Activated CD8-positive, alpha-beta memory T cell treated with anti-CD3 and anti-CD28 coated beads for 4 hours (primary cell): ENCODE data around the gene CRYM.
"Not testable (repeated sequence)": the region's sequence is repeated elsewhere in the genome, so short reads cannot be mapped to it uniquely, and the experiment has no call there.

ENCODE experiments used
- DNase-seq, 2 donors: peaks; one replicate each; pipeline ENCODE4 v3.0.0-alpha.2; 2020; ENCODE audit warnings: low read depth in 2 of 2

The CRYM gene

DNA sequence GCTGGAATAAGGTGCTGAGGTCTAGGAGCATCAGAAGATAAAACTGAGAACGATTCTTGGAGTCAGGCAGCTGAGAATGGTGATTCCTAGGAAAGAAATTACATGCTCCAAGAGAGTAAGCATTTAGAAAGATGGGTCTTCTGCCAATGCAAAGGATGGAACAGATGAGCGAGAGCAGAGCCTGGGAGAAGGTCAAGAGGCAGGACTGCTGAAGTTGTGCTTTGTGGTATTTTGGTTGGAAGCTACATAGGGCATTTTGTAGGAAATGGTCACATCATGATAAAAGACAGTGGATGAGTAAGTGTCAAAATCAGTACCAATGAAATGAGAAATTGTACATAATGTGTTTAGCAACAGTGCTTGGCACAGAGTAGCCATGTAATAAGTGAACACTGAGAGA lies 1.4 kb upstream of the CRYM start:
- DNase-seq: no peak

DNA sequence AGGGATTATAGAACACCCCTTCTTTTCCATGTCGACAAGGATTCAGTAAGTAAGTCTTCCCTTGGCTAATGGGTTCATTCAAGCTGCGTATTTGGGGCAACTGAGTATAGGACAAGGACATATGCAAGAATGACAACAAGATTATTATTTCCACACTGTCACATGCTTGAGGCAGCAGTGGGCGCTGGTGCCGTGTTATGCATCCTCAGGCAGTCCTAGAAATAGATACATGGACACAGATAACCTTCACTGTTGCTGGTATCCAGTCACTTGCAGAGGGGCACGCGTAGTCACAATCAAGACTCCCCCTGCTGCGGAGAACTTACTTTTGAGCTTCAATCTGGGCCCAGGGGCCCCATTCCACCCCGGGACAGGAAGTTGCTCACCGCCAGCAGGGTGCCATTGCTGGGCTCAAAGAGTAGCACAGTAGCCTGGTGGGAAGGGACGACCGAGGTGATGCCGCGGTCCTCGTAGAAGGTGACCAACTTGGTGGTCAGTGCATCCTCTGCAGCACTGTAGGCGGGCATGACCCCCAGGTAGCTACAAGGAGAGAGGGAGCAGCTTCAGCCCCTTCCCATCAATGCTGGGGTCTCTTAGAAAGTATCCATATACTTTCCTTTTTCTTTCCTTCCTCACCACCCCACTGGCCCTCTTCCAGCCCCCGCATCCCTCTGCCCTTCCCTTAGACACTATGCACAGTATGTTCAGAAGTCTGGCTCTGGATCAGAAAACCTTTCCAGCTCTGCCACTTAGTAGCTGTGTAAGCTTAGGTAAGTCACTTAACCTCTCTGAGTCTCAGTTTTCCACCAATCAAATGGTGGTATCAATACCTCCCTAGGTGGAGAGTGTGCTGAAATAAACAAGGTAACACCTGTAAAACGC lies 804 bp downstream of the CRYM start:
- DNase-seq: no peak

DNA sequence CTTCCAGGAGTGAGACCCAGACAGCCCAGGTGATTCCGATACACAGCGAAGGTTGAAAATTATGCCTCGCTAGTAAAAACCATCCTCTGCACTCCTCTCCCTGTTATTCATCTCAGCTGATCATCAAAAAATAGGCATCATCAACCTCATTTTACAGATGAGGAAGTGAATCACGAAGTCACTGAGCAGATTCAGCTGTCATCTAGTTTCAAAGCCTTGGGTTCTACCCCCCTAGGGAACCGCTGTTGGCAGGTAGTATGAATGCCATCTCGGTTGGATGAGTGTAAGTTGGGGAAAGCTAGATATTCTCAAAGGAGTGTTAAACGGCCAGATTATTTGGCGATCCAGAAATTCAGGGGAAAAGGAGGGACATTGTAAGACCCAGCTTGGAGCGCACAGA lies 2.0 kb downstream of the CRYM start:
- no peak for DNase-seq

DNA sequence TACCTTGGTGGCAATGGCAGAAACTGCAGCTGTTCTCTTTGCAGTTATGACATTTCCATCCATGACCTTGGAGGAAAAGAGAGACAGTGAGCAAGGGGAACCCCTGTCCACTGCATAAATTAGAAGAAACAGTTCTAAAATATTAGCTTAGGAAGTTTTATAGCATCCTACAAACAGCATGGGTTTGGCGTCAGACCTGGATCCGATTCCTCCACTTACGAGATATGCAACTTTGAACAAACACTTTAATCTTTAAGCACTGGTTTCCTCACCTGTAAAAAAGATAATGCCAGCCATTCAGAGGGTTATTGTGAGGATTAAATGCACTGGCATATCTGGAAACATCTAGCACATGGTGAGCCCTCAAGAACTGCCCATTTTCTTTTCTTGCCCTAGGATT lies 2.6 kb downstream of the CRYM start:
- no peak for DNase-seq

DNA sequence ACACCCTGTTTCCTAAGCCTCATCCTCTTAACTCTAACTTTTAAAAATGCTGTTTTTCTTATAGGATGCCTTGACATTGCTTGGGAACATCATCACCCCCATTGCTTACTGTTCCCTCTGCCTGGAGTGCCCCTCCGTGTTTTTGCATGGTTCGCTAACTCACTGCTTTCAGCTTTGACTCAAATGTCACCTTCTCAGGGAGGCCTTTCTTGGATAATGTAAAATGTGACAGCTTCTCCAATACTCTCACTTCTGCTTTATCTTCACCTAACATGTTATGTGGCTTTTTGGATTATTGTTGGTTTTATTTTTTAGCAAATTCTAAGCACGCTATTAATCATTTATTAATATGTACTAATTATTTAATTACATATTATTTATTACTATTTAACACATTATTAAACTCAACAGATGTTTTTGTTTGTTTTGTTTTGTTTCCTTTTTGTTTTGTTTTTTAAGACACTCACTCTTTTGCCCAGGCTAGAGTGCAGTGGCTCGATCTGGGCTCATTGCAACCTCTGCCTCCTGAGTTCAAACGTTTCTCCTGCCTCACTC lies 3.8 kb downstream of the CRYM start:
- DNase-seq: no peak

DNA sequence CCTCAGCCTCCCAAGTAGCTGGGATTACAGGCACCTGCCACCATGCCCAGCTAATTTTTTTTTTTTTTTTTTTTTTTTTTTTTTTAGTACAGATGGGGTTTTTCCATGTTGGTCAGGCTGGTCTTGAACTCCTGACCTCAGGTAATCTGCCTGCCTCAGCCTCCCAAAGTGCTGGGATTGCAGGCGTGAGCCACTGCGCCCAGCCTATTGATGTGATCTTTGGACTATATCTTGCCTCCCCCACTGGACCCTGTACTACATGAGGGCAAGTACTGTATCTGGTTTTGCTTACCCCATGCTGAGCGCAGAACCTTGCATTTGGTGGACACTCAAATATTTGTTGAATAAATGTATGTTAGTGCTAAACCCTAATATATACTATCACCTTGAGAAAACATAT lies 5.3 kb downstream of the CRYM start:
- DNase-seq: not testable (repeated sequence)

DNA sequence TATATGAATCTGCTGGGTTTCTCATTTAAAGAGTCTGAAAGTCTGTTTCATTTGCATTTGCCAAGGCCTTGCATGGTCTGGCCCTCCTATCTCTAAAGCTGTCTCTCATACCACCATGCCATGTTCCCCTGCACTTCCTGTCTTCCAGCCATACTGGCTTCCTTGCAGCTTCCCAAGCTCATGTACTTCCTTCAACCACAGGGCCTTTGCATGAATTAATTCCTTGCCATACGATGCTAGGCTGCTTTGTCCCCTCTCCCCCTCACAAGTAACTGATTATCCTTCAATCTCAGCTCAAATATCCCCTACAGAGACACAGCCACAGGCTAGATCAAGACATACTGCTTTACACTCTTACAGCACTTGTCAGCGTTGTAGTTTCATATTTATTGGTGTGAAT lies 5.8 kb downstream of the CRYM start:
- no peak for DNase-seq

DNA sequence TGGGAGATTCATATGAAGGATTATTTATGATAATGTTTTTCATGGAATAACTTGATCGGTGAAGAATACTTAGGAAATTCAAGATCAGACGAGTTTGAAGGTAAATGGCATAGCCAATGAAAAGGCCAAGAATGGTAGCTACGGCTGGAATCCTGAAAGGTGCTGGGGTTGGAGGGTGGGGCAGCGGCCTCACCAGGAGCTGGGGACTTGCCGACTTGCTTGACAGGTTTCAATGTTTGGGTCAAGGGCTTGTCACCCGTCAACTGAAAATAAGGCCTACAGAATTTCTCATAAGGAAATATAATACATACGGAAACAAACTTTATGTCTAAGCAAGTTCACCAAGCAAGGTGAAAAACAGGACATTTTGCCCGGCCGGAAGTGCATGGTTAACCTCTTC lies 9.9 kb downstream of the CRYM start:
- DNase-seq: no peak

DNA sequence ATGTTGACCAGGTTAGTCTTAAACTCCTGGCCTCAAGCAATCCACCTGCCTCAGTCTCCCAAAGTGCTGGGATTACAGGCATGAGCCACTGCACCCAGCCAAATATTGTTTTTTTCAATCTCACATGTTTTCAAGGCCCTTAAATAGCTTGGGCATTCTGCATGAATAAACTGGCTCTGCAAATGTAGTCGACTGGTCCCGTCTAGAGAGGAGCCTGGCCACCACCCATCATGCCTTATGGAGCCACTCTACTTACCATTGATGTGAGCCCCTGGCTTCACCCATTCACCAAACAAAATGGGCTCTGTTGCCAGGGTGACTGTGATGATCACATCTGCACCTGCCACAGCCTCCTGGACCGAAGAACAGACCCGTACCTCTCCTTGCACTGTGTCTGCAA lies 10.8 kb downstream of the CRYM start:
- DNase-seq: no peak

DNA sequence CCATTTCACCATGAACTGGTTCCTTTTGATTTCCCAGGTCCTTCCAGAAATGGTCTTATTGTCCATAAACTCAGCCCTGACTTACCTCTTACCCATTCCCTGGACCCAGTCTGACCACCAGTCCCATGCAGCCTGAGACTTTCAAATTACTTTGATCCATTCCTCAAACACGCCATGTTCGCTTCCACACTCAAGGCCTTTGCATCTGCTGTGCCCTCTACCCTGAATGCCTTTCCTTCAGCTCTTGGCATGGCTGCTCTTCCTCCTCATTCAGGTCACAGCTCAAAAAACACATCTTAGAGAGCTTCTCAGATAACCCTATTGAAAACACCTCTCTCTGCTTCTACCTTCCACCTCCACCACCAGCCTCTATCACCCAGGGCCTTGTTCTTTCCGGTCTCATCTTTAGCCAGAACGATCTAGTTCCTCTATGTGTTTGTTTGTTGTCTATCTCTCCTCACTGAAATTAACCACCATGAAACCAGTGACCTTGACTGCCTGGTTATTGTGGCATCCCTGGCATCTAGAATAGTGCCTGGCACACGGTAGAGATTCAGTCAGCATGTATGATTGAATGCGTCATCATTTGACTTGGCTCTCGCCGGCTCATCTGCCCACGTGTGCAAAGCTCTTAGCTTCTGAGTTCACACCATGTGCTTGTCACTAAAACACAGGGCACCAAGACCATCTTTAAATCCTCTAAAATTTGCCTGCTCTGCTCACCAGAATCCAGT lies 12.8 kb downstream of the CRYM start:
- no peak for DNase-seq

DNA sequence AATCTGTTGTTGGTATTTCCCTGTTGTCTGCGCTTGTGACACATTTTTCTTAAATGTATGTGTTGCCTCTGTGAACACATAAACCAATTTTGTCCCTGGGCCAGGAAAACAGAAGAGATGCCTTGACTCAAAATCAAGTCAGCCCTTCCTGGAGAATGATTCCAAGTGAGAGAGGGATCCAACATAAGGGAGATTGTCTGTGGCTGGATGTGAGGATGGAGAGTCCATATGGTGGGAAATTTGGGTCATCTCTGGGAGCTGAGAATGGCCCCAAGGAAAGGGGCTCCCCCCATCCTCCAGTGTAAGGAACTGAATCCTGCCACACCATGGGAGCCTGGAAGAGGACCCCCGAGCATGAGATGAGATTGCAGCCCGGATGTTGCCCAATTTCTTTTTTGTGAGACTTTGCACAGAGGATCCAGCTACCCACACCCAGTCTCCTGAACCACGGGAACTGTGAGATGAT lies 13.5 kb downstream of the CRYM start:
- no peak for DNase-seq

DNA sequence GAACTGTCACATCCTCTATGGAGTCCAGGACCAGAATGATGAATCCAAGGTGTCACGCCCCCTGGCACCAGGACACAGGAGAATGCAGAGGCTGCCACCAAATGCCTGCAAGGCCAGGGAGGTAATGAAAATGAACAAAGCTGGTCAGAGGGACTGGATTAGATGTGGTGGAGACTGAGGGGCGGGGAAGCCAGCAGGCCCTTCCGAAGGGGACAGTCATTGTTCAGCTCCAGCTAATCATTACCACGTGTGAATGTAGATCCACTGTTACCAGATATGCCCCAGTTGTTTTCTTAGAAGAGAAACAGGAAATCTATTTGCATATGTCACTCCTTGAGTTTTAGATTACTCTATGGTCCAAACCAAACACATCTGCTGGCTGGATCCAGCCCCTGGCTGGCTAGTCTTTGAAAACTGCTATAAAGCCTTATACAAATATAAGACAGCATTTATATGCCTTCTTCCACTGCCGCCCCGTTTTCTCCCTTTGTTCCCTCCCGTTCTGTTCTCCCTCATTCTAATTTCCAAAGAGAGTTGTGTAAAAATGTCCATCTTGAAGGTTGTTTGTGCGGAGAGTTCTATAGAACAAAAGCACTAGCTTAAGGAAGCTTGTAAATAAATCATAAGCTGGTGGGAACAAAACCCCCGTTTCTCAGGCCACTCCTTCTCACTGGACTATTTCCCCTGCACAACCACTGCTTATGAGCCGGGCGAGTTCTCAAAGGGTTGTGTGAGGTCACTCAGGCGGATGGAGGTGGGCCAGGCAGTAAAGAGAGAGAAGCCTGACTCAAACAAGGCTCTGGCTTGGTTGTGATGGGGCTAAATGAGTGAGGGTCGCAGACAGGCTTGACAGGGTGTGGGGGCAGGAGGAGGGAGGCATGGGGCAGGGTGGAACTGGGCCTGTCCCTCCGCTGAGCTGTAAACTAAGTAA lies 14.2 kb downstream of the CRYM start:
- no peak for DNase-seq

DNA sequence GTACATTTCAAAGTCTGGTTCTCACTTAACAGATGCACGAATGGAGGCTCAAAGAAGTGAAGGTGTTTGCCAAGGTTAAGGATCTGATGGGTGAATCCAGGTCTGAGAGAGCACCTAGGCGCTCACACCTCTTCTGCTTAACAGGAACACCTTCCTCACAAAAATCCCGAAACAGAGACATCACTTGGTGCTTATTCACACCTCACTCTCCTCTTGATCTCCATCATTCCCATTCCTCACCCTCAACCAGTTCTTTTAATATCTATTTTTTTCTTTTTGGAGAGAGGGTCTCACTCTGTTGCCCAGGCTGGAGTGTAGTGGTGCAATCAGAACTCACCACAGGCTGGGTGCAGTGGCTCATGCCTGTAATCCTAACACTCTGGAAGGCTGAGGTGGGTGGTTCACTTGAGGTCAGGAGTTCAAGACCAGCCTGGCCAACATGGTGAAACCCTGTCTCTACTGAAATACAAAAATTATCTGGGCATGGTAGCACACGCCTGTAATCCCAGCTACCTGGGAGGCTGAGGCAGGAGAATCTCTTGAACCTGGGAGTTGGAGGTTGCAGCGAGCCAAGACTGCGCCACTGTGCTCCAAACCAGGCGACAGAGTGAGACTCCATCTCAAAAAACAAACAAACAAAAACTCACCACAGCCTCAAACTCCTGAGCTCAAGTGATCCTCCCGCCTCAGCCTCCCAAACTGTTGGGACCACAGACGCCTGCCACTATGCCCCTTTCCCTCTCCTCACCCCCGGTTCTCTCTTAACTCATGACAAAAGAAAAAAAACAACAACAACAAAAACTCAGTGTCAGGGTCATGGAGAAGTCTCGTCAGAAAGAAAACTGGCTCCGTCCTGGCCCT lies 15.1 kb downstream of the CRYM start:
- no peak for DNase-seq

DNA sequence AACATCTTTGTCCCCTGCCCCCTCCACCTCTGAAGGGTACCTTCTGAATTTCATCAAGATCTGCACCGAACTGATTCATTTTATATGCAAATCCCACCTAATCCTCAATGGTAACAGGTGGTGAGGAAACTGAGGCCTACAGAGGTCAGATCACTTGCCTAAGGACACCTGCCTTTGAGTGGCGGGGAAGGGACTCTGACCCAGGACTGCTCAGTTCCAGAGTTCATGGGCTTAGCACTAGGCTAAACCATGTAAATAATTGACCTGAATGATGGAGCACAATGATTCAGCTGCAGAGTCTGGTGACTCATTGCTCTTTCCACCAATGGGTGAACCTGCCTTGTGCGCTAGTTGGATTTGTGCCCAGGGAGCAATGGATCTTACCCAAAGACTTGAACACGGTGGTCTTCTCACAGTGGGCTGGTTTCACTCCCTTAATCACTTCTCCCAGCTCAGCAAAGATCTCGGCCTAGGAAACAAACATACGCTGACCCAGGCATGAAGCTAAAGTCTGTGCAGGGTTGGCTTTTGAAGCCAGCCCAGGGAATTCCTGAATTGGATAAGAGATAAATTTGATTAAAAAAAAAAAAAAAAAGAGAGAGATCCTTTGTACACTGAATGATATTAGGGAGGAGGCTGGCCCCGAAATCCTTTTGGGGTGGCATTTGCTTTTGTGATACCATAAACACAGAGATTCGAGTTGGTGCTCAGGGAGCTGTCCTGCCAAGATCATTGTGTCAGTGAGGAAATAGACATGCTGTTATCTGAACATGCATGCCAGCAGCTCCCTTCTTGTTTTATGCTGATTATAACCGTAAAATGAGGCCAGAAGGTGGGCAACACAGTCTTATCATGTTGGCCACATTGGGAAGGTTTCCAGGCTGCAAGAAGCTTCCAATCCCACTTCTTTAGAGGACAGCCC lies 17.0 kb downstream of the CRYM start:
- no peak for DNase-seq

DNA sequence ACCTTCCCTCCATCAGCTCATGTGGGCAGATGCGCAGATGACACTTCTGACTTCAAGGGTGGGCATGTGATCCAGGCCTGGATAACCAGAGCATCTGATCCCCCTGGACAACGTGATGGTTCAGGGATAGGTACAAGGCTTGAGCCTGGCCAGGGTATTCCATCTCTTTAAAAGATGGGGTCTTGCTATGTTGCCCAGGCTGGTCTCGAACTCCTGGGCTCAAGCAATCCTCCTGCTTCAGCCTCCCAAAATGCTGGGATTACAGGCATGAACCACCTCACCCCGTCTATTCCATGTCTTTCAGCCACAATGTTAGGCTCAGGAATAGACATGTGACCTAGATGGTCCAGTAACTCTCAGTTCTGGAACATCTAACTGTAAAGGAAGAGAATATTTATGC lies 20.8 kb downstream of the CRYM start:
- DNase-seq: no peak

DNA sequence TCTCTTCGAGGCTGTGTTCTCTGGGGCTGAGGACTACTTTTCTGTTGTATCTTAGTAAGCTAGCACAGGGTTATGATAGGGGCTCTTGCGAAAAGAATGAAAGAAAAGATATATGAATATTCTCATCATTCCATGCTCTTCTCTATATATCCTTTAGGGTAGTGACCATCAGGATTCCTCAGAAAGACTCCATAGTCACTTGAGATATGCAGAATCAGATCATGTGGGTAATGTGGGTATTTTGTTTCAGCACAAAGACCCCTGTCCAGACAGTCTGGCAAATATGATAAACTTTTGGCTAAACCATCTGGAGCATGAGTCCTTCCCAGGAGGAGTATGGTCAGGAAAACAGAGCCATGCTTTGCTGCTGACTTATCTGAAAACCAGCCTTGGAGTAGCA lies 21.5 kb downstream of the CRYM start:
- no peak for DNase-seq

DNA sequence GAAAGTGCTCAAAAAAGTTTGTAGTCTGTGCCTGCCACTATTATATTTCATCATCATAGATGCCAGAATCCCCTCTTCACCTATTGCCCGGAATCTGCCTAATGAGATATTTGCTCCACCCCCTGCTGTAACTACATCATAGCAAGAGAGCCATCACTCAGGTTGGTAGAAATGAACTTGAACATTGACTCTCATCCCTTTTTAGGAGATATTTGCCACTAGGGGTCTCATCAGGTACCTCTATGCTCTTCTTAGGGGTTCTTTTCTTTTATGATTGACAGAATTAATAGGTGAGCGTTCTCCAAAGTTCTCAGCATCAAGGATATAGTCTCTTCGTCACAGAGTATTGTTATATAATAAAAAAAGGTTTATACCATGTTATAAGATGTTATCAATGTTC lies 24.6 kb downstream of the CRYM start:
- DNase-seq: no peak

DNA sequence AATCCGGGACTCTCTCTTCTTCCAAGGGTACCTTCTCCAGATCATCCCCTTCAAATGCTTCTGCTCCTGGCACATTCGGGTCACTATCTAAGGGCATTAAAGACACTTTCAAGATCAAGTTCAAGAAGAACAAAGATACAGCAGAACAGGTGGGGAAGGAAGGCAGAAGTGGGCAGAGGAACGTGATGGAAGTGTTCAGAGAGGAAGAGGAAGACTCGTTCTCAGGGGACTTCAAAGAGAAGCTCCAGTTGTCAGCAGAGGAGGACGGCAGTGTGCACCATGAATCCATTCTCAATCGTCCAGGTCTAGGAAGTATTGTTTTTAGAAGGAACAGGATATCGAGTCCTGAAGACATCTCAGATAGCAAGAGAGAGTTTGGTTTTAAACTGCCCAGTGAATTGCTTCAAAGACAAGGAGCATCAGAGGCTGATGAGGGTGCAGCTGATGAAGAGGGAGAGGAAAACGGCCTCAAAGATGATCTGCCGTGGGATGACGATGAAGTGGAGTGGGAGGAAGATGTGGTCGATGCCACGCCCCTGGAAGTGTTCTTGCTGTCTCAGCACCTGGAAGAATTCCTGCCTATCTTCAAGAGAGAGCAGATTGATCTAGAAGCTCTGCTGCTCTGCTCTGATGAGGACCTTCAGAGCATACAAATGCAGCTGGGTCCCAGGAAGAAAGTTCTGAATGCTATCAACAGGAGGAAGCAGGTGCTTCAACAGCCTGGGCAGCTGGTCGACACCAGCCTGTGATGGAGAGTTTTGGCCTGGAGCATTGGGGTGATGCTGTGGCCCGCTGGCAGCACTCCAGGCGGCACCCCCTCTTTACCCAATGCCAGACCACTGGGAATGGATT lies 27.8 kb downstream of the CRYM start:
- no peak for DNase-seq

DNA sequence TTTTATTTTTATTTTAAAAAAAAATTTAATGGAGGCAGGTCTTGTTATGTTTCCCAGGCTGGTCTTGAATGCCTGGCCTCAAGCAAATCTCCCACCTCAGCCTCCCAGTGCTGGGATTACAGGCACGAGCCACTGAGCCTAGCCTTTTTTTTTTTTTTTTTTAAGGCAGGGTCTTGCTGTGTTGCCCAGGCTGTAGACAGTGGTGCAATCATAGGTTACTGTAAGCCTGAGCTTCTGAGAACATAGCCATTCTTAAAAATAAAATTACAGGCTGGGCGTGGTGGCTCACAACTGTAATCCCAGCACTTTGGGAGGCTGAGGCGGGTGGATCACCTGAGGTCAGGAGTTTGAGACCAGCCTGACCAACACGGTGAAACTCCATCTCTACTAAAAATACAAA lies 29.9 kb downstream of the CRYM start:
- DNase-seq: not testable (repeated sequence)
